Stimulated activated CD4-positive, alpha-beta T cell treated with anti-CD3 and anti-CD28 coated beads, Interleukin-4, amount 100 ng/mL, for 4 hours (primary cell): ENCODE results near the gene UBR2.
A peak's percentile ranks its signal among the peaks of the same experiment; 100 is the strongest.
"Not testable (repeated sequence)": the region's sequence is repeated elsewhere in the genome, so short reads cannot be mapped to it uniquely, and the experiment has no call there.

ENCODE experiments used
- DNase-seq, 2 experiments: peaks; one replicate each; pipeline ENCODE4 v3.0.0-alpha.2; 2020

Gene UBR2

DNA sequence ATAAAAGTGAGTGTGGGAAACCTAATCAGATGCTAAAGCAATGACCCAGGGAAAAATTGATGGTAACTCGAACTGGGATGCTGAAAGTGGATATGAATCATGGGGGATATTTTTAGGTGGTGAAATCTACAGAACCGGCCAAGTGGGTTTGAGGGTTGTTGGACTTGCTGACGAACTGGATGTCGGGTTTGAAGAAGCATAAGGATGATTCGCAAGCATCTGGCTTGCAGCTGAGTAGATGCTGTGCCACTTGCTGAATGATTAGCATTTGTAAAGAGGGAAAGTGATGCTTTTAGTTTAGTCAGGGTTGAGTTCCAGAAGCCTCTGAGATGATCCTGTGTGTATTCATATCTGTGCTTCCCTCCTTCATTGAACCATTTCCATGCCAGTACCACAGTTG lies 54.9 kb downstream of the UBR2 start:
- DNase-seq, result no peak

DNA sequence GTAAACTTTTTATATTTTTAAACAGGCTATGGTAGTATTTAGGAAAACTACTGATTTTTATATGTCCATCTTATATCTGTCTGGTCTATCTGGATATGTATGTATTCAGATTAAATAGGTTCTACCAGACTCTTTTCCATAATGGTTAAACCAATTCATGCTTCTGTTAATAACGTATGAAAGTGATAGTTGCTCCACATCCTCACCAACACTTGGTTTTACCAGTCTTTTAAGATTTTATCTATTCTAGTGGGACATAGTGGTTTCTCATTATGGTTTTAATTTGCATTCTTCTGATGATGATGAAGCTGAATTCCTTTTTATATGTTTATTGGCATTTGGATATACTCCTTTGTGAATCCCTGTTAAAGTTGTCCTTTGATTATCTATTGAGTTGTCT lies 56.1 kb downstream of the UBR2 start:
- DNase-seq, result no peak

DNA sequence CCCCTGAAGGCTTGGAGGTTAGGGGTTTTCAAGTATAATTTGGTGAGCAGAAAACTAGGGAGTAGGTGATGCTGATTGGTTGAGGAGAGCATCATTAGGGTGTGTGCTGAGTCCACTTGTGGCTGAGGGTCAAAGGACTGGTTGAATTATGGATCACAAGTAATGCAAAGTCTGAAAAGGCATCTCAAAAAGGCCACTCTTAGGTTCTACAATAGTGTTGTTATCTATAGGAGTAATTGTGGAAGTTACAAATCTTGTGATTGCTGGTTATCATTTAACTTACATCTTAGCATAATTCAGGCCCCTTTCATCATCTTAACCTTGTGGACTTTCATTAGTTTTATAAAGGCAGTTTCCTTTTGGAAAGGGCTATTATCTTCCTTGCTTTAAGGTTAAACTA lies 60.8 kb downstream of the UBR2 start:
- DNase-seq, result no peak

DNA sequence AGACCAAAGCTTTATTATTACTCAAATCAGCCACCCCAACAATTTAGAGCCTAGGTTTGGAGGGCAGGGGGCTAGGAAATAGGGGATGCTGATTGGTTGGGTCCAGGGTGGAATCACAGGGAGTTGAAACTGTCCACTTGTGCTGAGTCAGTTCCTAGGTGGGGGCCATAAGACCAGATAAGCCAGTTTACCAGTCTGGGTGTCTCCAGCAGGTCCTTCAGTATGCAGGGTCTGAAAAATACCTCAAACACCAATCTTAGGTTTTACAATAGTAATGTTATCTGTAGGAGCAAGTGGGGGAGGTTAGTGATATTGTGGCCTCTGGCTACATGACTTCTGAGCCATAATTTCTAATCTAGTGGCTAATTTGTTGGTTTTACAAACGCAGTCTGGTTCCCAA lies 63.2 kb downstream of the UBR2 start:
- DNase-seq, result no peak

DNA sequence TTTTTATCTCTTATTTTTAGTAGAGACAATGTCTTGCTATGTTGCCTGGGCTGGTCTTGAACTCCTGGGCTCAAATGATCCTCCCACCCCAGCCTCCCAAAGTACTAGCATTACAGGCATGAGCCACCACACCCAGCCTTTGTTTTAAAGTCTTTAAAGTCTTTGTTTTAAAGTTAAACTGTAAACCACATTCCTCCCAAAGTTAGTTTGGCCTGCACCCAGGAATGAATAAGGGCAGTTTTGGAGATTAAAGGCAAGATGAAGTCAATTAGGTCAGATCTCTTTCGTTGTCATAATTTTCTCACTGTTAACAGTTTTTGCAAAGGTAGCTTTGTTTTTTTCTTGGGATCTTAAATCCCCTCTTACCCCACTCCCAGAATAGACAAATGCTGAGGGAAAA lies 63.8 kb downstream of the UBR2 start:
- no peak for DNase-seq

DNA sequence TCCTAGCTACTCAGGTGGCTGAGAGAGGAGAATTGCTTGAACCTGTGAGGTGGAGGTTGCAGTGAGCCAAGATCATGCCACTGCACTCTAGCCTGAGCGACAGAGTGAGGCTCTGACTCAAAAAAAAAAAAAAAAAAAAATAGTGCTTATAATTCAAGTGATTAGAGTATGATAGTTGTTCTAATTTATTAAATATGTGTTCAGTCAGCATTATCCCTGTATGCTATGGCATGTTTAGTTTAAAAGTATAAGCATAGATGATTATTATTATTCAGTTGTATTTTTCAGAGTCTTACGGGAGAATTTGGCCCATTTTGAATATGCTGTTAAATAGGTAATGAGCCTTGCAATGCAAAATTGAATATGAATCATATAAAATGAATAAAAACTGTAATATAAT lies 64.8 kb downstream of the UBR2 start:
- DNase-seq, result no peak

DNA sequence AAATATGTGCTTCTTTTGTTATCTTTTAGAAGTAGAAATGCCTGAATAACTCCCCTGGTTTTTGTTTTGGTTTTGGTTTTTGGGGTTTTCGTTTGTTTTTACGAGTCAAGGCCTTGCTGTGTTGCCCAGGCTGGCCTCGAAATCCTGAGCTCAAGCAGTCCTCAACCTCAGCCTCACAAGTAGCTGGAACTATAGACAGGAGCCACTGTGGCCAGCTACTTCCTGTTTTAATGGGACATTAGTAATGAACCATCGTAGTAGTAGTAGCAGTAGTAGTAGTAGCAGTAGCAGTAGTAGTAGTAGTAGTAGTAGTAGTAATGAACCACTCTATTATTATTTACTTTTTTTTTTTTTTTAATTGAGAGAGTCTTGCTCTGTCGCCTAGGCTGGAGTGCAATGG lies 66.0 kb downstream of the UBR2 start:
- no peak for DNase-seq

DNA sequence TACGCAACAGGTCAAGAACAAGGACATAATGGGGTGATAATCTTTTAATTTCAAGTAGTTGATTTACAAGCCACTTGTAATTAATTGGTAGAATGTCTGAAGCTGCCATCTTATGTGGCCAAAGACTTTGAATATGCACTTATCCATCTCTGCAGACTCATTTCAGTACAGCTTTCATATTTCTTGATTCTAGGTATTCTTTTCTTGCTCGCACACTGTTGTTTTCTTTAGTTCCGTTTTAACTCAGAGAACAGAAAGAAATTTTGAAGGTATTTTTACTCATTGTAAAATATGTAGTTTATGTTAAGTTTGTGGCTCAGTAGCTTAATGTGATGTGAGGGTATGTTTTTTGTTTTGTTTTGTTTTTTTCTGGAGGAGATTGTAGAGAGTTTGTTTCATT lies 73.9 kb downstream of the UBR2 start:
- no peak for DNase-seq

DNA sequence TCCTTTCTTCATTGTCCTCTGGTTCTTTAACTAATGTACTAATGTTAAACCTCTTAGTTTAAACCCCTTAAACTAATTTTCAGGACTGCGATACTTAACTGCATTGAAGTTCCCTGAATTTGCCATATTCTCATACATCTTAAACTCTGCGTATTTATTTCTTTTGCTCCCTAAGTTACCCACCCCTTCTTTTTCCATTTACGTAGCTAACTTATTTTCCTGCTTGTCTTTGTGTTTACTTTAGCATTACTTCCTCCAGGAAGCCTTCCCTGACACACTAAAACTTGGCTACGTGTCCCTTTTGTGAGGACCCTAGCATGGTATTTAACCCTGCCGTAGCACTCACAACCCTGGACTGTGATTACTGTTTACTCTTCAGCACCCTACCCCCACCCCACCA lies 79.0 kb downstream of the UBR2 start:
- no peak for DNase-seq

DNA sequence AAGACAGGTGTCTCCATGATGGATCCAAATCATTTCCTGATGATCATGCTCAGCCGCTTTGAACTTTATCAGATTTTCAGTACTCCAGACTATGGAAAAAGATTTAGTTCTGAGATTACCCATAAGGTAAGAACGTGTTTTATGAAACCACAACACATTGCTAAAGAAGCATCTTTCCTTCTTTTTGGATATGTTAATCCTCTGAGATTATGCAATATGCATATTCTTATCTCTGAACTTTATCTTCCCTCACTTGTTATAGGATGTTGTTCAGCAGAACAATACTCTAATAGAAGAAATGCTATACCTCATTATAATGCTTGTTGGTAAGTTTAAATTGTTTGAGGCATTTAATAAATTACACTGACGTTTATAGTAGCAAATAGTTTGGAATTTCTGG lies 80.4 kb downstream of the UBR2 start:
- no peak for DNase-seq

DNA sequence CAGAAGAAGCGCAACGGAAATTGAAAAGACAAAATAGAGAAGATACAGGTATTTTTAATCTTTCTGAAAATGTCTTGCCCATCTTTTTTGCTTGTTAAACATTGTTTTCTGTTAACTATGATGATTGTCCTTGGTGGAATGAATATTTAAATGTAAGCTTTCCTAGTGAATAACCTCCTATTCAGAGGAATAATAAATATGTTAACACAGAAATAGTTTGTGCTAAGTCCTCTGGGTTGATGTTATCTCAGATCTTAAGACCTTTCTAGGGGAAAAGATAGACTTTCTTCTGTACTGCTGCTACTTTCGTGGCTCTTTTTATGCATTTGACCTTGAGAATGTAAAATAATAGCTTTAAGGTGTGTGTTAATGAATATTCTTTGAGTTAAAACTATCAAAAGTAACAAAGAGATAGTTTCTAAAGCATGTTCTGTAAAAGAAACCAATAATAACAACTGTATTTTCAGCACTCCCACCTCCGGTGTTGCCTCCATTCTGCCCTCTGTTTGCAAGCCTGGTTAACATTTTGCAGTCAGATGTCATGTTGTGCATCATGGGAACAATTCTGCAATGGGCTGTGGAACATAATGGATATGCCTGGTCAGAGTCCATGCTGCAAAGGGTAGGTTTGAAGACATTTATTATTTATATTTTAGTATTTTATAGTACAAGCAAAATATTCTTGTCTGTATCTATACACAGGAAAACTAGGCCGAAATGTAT lies 88.4 kb downstream of the UBR2 start:
- DNase-seq, result no peak

DNA sequence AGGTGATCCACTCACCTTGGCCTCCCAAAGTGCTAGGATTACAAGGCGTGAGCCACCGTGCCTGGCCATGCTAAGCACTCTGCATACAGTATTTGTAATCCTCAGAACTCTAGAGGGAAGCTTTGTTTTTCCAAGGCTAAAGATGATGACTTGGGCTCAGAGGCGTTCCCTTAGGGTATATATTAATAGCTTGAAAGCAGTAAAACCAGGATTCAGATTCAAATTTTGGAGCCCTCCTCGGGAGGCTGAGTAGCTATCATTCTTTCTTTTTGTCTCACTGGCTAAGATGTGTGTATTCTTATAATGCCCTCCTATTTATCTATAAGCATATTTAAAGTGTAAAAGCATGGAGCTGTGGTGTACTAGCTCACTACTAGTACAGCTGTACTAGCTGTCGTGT lies 90.0 kb downstream of the UBR2 start:
- DNase-seq, result no peak

DNA sequence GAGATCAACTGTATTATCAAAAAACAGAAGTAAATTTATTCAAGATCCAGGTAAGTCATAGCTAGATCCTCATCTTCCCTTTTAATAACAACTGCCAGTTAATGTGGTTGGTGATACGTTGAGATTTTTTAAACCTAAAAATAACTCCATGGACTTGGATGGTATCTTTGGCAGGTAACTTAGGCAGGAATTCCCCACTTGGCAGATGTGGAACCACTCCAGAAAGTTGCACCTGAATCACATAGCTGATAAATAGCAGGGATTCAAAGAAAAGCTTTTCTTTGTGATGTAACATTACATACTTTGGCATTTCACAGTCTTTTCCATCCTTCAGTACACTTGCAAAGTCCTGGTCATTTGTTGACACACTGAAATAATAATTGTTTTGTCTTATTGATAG lies 96.0 kb downstream of the UBR2 start:
- DNase-seq, result no peak

DNA sequence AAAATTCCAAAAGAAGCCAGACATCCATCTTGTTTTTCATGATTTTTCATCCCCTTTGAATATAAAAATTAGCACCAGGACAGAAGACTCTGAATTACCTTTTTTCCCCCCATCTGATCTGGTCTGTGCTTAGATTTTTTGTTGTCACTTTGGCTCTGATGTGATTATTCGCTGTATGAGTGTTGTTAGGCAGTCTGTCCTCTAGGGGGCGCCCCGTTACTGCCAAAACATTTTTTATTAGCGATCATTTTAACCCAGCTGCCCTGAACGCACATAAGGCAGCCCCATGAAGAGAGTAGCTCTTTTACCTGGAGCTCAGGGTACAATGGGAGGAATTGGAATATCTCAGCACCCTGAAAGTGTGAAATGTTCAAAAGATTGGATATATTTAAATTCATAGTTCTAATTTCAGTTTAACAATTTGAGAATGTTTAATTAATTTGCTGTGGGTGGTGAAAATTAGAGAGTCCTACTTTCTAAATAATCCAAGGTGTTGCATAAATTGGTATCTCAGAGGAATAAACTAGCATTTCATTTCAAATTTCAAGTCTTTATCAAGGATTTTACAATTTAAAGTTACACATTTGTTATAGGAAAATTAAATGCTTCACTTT lies 97.8 kb downstream of the UBR2 start:
- DNase-seq, result peak; percentile 74 to 81

DNA sequence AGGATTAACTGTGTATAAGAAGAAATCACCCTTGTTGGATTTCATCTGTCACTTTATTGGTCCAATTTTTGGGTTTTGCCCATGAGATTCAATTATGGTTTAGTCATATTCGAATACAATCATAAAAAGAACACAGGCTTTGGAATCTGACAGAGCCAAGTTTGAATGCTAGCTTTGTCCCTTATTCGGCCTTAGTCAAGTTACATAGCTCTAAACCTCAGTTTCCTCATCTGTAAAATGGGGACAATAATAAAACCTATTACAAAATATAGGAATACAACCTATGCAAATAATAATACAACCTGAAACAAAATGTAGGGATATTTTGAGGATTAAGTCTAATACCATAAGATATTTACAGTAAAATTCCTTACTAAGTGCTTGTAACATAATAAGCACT lies 100.9 kb downstream of the UBR2 start:
- no peak for DNase-seq

DNA sequence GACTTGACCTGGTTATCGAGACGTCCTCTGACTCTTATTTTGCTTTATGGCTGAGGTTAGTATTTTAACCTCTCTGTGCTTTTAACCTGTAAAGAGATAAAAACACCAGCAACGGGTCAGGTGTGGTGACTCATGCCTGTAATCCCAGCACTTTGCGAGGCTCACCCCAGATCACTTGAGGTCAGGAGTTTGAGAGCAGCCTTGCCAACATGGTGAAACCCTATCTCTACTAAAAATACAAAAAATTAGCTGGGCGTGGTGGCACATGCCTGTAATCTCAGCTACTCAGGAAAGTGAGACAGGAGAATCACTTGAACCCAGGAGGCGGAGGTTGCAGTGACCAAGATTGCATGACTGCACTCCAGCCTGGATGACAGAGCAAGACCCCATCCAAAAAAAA lies 110.5 kb downstream of the UBR2 start:
- DNase-seq, result not testable (repeated sequence)

DNA sequence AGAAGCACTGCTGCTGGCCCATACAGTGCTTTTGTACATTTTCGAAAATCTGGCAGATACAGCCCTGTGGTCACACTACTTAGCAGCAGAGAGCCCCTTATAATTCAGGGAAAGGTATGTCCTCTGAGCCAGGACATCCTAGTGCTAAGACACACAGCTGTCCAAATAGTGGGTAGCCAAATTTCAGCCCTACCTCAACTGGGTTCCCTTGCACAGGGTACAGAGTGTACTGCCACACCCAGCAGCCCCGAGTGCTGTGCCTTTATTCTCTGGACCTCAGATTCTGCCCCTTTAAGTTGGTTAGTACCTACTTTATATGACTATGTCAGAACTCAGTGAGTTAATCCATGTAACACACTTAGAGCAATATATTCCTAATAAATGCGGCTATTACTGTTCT lies 111.0 kb downstream of the UBR2 start:
- no peak for DNase-seq

DNA sequence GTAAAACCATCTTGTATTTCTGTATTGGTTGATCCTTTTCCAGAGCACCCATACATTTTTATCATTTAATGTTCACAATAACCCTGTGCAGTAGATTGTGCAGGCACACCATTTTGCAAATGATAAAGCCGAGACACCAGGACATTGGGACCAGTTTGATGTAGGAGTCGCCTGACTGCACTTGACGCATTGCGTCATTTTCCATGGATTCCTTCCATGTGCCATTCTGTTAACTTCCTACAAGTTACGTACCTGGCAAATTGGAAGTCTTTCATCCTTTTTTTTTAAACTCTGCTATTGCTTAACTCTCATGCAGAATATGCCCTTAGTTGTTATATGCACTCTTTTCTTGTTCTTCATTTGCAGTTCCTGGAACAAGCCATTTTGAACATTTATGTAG lies 115.5 kb downstream of the UBR2 start:
- DNase-seq, result no peak

DNA sequence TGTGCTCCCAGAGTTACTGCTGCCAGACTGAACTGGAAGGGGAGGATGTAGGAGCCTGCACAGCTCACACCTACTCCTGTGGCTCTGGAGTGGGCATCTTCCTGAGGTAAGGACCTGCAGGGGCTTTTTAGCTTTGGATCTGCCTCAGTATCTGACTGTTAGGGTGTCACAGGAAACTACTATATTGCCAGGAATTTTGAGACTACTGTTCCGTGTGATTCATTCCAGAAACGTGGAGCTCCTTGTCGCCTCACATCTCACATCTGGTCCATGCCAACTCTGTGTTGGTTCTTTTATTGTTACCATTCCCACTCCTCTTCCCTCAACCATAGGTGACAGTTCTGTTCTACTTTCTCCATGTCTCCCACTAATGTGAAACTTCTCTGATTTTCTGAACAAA lies 124.5 kb downstream of the UBR2 start:
- DNase-seq, result no peak

DNA sequence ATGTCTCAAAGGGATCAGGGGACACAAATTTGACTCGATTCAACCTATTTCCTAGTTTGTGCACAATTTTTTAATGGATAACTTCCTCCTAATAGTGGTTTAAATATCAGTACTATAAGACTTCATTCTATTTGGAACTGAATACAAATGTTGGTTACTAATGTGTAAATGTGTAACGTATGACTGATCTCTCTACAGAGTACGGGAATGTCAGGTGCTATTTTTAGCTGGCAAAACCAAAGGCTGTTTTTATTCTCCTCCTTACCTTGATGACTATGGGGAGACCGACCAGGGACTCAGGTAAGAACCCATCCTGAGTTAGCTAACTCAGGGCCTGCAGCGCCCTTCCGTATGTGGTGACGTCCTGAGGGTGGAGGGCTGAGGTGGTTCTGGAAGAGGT lies 125.5 kb downstream of the UBR2 start:
- DNase-seq, result no peak

DNA sequence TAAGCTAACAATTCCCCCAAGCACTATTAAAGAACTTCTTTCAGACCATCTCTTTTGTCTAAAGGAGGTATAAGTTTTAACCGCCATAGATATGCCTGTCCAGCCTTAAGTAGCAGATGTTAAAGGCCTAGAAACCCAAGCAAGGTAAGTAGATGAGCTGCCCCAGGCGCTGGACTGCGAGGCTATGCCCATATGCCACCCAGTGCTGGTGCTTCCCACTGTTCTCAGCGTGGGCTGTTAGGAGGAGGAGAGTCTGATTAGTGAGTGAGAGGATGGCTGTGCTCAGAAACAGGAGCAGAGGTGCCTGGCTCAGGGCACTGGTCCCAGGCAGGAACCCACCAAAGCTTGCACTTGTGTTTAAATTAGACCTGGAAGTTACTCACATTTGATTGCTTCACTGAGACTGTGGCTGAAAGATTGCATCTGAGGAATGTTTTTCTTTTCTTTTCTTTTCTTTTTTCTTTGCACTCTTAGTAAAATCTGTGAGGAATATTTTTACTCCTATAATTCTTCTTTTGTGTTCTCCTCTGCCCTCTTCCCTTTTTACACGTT lies 126.4 kb downstream of the UBR2 start:
- no peak for DNase-seq

DNA sequence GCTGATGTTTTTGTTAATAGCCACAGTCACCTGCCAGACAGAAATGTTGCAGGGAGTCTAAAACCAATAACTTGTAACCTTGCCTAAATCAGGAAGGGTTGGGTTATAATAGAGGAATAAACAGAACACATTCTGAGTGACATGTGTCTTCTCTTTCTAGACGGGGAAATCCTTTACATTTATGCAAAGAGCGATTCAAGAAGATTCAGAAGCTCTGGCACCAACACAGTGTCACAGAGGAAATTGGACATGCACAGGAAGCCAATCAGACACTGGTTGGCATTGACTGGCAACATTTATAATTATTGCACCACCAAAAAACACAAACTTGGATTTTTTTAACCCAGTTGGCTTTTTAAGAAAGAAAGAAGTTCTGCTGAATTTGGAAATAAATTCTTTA lies 127.0 kb downstream of the UBR2 start:
- DNase-seq, result no peak

DNA sequence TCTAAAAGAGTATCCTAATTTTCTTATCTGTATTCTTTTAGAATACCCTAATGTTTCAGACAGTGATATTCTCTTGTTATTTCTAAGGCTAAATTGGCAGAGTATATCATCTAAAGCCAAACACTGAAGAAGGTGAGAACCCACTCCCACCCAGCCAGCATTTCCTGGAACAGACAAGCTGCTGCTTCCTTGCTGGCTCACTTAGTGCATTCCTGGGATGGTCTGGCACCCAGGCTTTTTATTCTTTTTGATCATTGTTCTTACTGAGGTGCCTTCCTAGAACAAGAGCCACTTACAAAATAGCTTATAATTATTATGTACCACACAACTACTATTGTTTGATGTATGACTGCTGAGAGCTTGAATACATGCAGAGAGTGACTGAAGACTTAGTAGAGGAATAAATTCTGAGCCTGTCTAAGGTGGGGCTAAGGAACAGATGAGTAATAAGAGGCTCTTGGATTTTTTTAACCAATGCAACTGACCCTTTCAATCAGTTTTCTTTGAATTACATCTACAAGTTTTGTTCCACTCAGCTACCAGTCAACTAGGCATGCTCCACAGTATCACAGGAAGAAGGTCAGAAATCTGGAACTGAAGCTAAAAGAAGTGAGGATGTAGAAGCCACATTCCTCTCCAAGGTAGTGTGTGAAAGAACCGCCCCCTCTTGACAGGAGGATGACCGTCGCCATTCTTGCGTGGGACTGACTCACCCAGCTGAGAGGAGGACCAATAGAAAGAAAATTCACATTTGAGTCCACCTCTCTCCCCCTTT lies 128.5 kb downstream of the UBR2 start:
- no peak for DNase-seq

DNA sequence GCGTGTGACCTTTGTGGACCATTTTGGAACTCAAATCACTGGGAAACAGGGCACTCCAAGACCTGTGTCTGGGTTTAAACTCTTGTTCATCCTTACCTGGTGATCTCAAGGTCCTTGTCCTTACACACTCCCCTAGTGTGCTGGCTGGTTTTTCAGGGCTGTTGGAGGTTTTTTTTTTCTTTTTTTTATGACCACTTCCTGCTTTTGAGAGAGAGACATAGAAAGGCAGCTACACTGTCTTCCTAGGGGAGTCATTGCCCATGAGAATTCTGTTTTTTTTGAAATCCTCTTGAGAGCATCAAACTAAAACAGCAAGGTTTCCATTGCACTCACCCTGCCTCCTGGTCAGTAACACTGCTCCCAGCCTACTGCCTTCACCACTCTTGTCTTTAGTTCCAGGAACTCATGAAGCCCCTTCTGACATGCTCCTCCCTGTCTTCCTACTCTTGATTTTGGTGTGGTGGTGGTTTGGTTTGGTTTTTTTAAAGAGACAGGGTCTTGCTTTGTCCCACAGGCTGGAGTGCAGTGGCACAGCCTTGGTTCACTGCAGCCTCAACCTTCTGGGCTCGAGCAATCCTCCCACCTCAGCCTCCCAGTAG lies 130.0 kb downstream of the UBR2 start:
- DNase-seq, result no peak
